ENCODE data around the gene GARIN3. TPM values are rescaled to one million over a fixed set of nuclear protein-coding genes. Genes with fewer than 3 reads are reported as not detected.

Gene GARIN3
- total and polyA plus RNA-seq, 2 donors (not counting 1 experiment from before 2014, with no cell fraction given), result not detected

GRCh38 chr5:157130925-157131324 lies 35.1 kb downstream of the GARIN3 start:
- H3K79me2 ChIP-seq (ENCODE audit: control insufficient read depth, insufficient read depth, low read length), result no peaks in the 10 kb centered on the region
- no peak for TF ChIP-seq CTCF (conservative IDR thresholded peaks at IDR 0.05 in 1 of 2, IDR thresholded peaks at IDR 0.05 in 1 of 2; ENCODE audit: low read depth in 1 of 2, low read length in 2 of 2)
- TF ChIP-seq EZH2 (IDR thresholded peaks at IDR 0.05; ENCODE audit: low read length, missing control alignments), result no peak
- H3K4me2 ChIP-seq (ENCODE audit: extremely low read depth, insufficient read depth, low read length), result no peak overlapping the region
- H3K9ac ChIP-seq (ENCODE audit: insufficient read depth, low read length), result no peak overlapping the region
- peak in 1 of 2 donors; percentile 7 for DNase-seq (ENCODE audit: low read depth in 2 of 2)
- H3K27ac ChIP-seq (ENCODE audit: insufficient read depth, low read length), result no peak overlapping the region
- H3K27me3 ChIP-seq (ENCODE audit: control insufficient read depth, insufficient read depth, low read length), result no peaks in the 10 kb centered on the region
- H3K36me3 ChIP-seq (ENCODE audit: control insufficient read depth, insufficient read depth, low read length), result no peaks in the 10 kb centered on the region
- H3K9me3 ChIP-seq (ENCODE audit: control insufficient read depth, insufficient read depth, low read depth, low read length), result no peaks in the 10 kb centered on the region
- no peaks in the 10 kb centered on the region for H3K4me1 ChIP-seq (ENCODE audit: control insufficient read depth, extremely low read depth, insufficient read depth, low read length)
- H4K20me1 ChIP-seq (ENCODE audit: control insufficient read depth, extremely low read depth, insufficient read depth, low read length), result no peaks in the 10 kb centered on the region
- no peak overlapping the region for H3K4me3 ChIP-seq (replicated peaks in 1 of 4; ENCODE audit: control extremely low read depth in 1 of 4, insufficient read depth in 1 of 4, low read depth in 3 of 4, low read length in 4 of 4)
- H2AFZ ChIP-seq (ENCODE audit: low read length), result no peak overlapping the region

GRCh38 chr5:157121709-157122108 lies 44.4 kb downstream of the GARIN3 start:
- Histone ChIP-seq H3K4me1 (ENCODE audit: control insufficient read depth, extremely low read depth, insufficient read depth, low read length) (no peaks in the 10 kb centered on the region), H3K9ac (ENCODE audit: insufficient read depth, low read length) (no peak overlapping the region), H3K4me2 (ENCODE audit: extremely low read depth, insufficient read depth, low read length) (no peak overlapping the region), H4K20me1 (ENCODE audit: control insufficient read depth, extremely low read depth, insufficient read depth, low read length) (no peaks in the 10 kb centered on the region), H2AFZ (ENCODE audit: low read length) (no peak overlapping the region), H3K9me3 (ENCODE audit: control insufficient read depth, insufficient read depth, low read depth, low read length) (no peaks in the 10 kb centered on the region), H3K27me3 (ENCODE audit: control insufficient read depth, insufficient read depth, low read length) (no peaks in the 10 kb centered on the region), H3K36me3 (ENCODE audit: control insufficient read depth, insufficient read depth, low read length) (no peaks in the 10 kb centered on the region), H3K79me2 (ENCODE audit: control insufficient read depth, insufficient read depth, low read length) (no peaks in the 10 kb centered on the region), H3K4me3 (replicated peaks in 1 of 4; ENCODE audit: control extremely low read depth in 1 of 4, insufficient read depth in 1 of 4, low read depth in 3 of 4, low read length in 4 of 4) (no peak overlapping the region), H3K27ac (ENCODE audit: insufficient read depth, low read length) (no peak overlapping the region)
- DNase-seq (ENCODE audit: low read depth in 2 of 2), result no peak
- TF ChIP-seq CTCF (conservative IDR thresholded peaks at IDR 0.05 in 1 of 2, IDR thresholded peaks at IDR 0.05 in 1 of 2; ENCODE audit: low read depth in 1 of 2, low read length in 2 of 2) (no peak), EZH2 (IDR thresholded peaks at IDR 0.05; ENCODE audit: low read length, missing control alignments) (no peak)

- H3K36me3 ChIP-seq (ENCODE audit: control insufficient read depth, insufficient read depth, low read length), result no peaks in the 10 kb centered on the region
- H3K4me3 ChIP-seq (replicated peaks in 1 of 4; ENCODE audit: control extremely low read depth in 1 of 4, insufficient read depth in 1 of 4, low read depth in 3 of 4, low read length in 4 of 4), result no peak overlapping the region
Measured at GRCh38 chr5:157120102-157120501, 46.0 kb downstream of the GARIN3 start.

More at GRCh38 chr5:157120102-157120501, 46.0 kb downstream of the GARIN3 start:
- Histone ChIP-seq H3K27ac (ENCODE audit: insufficient read depth, low read length) (no peak overlapping the region), H3K9ac (ENCODE audit: insufficient read depth, low read length) (no peak overlapping the region), H4K20me1 (ENCODE audit: control insufficient read depth, extremely low read depth, insufficient read depth, low read length) (no peaks in the 10 kb centered on the region), H2AFZ (ENCODE audit: low read length) (no peak overlapping the region), H3K27me3 (ENCODE audit: control insufficient read depth, insufficient read depth, low read length) (no peaks in the 10 kb centered on the region), H3K9me3 (ENCODE audit: control insufficient read depth, insufficient read depth, low read depth, low read length) (no peaks in the 10 kb centered on the region), H3K79me2 (ENCODE audit: control insufficient read depth, insufficient read depth, low read length) (no peaks in the 10 kb centered on the region), H3K4me2 (ENCODE audit: extremely low read depth, insufficient read depth, low read length) (no peak overlapping the region), H3K4me1 (ENCODE audit: control insufficient read depth, extremely low read depth, insufficient read depth, low read length) (no peaks in the 10 kb centered on the region)
- TF ChIP-seq EZH2 (IDR thresholded peaks at IDR 0.05; ENCODE audit: low read length, missing control alignments) (no peak), CTCF (conservative IDR thresholded peaks at IDR 0.05 in 1 of 2, IDR thresholded peaks at IDR 0.05 in 1 of 2; ENCODE audit: low read depth in 1 of 2, low read length in 2 of 2) (no peak)
- DNase-seq (ENCODE audit: low read depth in 2 of 2), result no peak

All from fibroblast of lung (primary cell).